HG02885 (cell line): Measurements from ENCODE around the gene PRKCH.
"Not testable (repeated sequence)": the region's sequence is repeated elsewhere in the genome, so short reads cannot be mapped to it uniquely, and the experiment has no call there.

ENCODE experiments used
- ATAC-seq: cut with Tn5 transposase; IDR thresholded peaks from one replicate; pipeline ENCODE4 v1.9.1; 2021; ENCODE audit warnings: mild to moderate bottlenecking; ENCODE audit not compliant: unreplicated experiment, poor library complexity

PRKCH gene

GRCh38 chr14:61519106-61519505 is 197.7 kb downstream of the PRKCH start:
- no peak for ATAC-seq

- no peak for ATAC-seq
Observed at GRCh38 chr14:61519735-61520134, 198.4 kb downstream of the PRKCH start.

GRCh38 chr14:61520576-61520975 is 199.2 kb downstream of the PRKCH start:
- ATAC-seq = no peak

DNA sequence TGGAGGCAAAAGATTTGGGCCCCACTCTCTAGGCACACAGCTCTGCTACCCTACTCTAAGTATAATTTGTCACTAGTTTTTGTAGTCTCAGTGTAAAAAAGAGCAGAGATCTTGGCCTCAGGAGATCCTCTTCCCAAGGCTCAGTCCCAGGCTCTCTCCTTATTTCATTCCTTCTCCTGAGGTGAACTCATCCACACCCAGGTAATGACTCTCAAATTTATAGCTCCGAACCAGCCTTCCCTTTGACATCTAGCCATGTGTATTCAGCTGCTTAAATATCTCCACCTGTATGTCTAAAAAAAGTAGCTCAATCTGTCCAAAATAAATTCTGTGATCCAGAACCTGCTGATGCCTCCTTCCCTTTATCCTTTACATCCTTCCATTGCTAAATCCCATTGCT is 200.4 kb downstream of the PRKCH start:
- ATAC-seq = no peak

DNA sequence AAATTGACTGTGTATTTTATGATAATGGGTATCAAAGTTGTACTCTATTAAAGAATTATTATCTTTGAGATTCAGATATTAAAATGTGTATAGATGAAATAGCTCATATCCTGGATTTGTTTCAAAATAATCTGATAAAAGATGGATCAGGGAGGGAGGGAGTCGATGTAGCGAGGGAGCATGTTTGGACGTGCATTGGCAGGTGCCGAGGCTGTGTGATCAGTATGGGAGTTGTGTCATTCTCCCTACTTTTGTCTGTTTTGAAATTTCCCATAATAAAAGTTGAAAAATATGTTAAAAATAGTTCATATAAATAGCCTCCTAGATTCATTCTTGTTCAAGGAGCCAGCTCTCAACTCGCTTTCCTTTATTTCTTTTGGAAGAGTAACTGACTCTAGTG is 202.4 kb downstream of the PRKCH start:
- no peak for ATAC-seq

DNA sequence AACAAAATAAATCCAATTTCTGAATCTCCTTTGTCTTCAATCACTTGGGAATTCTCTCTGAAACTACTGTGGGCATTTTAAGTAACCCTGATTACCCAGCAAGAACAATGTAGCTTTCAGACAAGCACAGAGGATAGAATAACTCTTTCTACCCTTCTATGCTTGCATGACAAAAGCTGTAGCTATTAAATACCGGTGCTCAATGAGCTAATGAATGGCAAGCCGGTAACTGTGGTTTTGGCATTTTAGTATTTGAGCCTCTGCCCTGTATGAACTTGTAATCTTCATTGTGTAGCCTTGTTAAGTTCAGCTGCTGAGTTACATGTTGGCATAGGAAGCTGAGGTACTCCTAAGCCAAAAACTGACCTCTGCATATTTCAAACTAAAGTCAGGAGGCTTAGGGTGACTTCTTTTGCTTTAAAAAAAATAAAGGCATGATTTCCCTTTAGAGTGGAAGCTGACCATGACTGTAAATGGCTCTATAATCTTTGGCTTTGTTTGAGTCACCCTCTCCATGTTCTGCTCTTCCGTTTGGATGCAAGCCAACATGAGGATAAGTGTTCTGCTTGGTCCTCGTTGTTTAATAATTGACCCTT is 202.9 kb downstream of the PRKCH start:
- ATAC-seq = no peak

- ATAC-seq = no peak
Observed at GRCh38 chr14:61524936-61525292, 203.5 kb downstream of the PRKCH start.

GRCh38 chr14:61525293-61526011 is 204.1 kb downstream of the PRKCH start:
- ATAC-seq = peak; percentile 82

DNA sequence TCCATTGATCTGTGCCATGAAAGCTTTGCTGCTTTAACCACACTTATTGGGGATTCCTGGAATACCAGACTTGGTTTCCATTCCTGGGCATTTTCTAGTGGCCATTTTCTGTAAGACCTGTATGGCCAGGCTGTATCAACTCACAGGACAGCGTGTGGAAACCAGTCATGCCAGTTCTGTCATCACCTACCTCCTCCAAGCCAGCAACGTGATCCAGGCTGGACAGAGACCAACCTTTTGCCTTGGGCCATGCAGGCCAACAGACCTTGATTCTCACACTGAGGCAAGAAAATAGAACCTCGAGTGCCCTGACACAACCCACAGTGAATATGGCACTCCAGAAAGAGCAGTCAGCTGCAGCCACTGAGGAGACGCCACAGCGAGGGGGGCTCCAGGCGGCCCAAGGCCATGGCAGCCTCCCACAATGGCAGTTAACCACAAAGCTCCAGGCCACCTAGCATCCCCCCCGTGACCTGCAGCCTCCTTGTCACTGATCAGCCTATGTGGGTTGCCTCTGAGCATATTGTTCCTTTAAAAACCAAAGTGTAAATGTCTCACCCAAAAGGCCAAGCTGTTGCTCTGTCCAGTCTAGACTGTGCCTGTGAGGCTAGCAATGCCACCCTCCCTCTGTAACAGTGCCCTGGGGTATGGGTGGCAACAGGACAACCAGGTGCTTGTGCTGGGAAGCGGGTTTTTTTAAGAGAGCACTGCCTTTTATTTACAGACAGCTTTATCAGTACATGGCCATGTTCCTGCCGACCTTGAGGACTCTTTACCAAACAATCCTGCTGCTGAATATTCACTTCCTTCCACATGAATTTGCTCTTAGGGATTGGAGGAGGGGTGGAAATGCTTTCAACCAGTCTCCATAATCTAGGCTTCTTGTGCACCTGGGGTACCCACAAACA is 205.3 kb downstream of the PRKCH start:
- no peak for ATAC-seq

DNA sequence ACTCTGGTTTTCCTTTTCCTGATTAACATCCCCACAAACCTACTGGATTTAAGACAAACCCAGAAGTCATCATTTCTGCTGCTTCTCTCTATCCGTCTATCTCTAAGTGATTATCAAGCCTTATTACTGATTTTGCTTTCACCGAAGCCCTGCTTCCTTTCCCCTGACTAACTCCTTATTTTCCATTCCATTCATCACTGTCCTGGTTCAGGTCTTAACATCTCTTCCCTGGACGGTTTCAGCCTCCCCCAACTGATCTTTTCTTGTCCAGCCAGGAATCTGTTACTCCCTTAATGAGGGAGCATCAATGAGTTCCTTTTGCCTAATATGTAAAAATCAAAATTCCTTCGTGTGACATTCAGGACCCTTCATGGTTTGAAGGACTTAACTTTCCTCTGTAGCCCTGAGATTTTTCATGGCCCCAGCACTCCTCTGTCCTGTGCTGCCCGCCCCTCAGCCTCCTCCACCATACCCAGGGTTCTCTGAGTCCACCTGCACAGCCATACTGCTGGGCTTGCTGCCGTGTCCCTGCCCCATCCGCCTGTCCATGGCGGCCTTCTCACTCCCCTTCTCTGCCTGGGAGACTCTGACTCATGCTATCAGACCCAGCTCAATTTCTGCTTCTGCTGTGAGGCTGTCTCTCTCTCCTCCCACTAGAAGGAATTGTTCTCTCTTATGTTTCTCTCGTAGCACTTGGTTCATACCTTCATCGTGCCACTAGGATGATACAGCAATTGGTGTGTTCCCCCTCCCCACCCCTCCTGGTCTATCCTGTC is 206.1 kb downstream of the PRKCH start:
- no peak for ATAC-seq

- ATAC-seq = no peak
Observed at GRCh38 chr14:61528591-61529021, 207.2 kb downstream of the PRKCH start.

GRCh38 chr14:61529360-61529759 is 208.0 kb downstream of the PRKCH start:
- not testable (repeated sequence) for ATAC-seq

DNA sequence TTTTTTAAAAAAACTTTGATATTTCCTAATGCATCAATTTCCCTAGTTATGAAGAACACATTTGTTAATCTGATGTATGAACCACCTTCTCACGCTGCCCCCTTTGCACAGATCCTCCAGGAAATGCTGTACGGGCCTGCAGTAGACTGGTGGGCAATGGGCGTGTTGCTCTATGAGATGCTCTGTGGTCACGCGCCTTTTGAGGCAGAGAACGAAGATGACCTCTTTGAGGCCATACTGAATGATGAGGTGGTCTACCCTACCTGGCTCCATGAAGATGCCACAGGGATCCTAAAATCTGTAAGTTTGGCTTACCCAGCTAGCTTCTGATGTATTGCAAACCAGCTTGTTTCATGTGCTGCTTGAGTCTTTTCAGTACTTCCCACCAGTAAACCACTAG is 208.9 kb downstream of the PRKCH start:
- ATAC-seq = no peak

DNA sequence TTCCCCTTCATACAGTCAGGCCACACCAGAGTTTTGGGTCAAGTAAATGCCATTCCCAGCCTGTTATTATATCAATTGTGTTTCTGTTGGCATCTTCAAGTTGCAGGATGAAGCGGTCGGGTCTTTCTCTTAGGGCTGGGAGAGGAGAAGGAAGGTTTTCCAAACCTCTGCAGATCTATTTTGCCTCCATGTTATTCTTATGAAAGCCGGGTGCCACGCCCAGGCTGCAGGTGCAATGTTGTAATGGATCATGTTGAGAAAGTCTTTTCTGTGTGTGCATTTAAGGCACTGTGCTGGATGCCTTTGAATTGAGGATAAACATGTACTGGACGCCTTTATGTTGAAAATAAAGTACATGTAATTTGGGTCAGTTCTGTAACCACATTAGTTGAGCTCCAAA is 209.5 kb downstream of the PRKCH start:
- ATAC-seq = no peak

- no peak for ATAC-seq
Observed at GRCh38 chr14:61531465-61532122, 210.2 kb downstream of the PRKCH start.

- no peak for ATAC-seq
Observed at GRCh38 chr14:61532123-61532505, 210.7 kb downstream of the PRKCH start.

GRCh38 chr14:61532763-61533162 is 211.4 kb downstream of the PRKCH start:
- no peak for ATAC-seq

DNA sequence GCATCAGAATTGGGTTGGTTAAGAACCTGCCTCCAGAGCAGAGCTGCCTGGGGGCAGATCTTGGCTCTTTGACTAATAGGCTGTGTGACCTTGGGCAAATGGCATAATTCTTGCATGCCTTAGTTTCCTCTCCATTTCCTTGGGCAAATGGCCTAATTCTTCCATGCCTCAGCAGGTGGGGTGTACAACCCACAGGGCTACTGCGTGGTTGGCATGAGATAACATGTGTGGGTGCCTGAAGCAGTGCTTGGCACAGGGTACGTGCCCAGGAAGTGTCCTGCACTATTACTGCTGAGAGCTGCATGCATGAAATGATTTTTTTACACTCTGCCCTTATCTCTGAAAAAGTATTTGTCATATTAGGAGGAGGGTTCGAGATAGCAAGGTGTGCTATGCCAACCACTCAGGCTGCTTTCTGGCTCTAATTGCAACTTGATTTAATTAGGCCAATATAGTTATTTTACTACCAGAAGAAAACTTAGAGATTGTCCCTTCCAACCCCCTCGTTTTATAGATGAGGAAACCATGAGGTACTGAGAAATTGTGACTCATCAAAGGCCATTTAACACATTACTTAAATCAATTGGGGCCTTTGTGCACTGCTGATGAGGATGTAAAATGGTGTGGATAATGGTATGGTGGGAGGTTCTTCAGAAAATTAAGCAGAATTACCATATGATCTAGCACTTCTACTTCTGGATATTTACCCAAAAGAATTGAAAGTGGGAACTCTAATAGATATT is 212.3 kb downstream of the PRKCH start:
- ATAC-seq = no peak

GRCh38 chr14:61535032-61535431 is 213.7 kb downstream of the PRKCH start:
- ATAC-seq = no peak
